Fibroblast of peridontal ligament (primary cell): Measurements from ENCODE around the gene FBXW4.

Source experiments
- DNase-seq: peaks from one replicate; pipeline ENCODE4 v3.0.0-alpha.2; 2010; ENCODE audit errors: extremely low read depth

FBXW4 gene

DNA sequence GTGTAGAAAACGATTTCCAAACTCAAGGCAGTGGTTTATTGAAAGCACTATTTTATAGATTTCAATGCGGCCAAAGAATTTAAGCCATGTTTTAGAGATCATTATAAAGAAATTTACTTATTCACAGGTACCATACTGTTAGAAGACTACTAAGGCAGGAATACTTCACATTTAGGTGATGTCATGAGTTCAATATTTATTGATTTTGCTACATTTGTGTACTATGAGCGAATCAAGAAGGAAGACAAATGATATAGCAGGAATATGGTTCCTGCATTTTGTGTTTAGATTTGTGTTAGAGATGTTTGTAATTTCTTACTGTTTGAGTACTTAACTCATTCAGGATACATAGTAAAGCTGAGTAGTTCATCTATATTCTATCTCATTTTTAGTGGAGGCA lies 1.7 kb upstream of the FBXW4 start:
- no peak for DNase-seq

DNA sequence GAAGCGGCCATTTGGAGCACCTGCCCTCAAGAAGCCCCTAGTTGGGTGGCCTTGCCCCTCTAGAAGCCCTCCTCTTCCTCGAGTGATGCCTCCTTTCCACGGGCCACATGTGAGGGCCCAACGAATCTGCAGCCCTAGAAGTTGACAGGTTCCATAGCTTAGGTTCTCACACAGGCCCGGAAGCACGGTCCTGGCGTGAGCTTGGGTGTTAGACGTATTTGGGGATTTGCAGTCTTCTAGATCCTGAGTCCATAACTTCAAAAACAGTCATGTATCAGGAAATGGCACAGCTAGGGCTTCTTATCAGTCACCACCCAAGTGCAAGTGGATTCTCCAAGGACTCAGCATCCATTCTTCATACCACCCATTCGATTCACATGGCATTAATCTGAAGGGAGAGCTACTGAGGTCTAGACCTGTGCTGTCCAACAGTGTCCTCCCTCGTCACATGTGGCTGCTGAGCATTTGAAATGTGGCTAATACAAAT lies 477 bp upstream of the FBXW4 start:
- peak; percentile 34 for DNase-seq

DNA sequence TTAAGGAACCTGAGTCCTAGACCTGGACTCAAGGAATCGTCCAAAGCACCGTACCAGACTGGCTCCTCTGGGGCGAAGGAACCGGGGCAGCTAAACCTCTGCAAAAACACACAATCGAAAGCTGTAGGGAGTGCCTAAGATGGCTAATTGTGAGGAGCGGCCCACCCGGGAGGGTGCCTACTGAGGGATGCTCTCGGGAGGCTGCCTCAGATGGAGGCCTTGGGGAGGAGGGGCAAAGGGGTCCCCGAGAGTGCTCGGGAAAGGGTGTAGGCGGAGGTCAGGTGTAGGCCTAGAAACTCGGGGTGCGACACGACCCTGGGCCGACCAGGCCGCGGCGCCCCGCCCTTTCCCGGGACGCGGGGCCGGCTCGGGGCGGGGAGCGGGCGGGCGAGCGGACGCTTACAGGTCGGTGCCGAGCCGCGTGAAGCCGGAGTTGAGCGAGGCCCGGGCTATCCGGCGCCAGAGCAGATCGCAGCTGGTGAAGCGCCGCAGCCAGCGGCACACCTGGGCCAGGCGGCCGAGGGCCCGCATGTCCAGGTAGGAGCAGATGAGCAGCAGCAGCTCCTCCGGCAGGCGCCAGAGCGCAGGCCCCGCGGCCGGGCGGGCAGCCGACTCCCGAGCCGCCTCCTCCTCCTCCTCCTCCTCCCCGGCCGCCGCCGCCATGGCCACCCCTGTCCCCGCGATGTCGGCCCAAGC lies 844 bp downstream of the FBXW4 start:
- DNase-seq, result peak; percentile 61

DNA sequence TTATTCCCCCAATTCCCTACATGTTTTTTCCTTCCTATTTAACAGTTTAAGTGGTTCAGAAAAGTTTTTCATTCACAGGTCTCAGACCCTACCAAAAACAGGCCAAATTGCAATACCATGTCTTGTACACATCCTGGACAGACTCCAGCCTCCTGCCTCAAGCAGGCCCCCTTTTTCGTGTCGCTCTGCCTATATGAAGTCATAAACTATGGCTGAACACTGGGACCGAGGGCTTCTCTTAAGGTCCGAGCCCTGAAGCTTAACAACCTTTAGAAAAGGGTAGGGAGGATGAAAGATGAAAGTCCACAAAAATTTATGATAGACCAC lies 1.4 kb downstream of the FBXW4 start:
- DNase-seq, result peak; percentile 68

DNA sequence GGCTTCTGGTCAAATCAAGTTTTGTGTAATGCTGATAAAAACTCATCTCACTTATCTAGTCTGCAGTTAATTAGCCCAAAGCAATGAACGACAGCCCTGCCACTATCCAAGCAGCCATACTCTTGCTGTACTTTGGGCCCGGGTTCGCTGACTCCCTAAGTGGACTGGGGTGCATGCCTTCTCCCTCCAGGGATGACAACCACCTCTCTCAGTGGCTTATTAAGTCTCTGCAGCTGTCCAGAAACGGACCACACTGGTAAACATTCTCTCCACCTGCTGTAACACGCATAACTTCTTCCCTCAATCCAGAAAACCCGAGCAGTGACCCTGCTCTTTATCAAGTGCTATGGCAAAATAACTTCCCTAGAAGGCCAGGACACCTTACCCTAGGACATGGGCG lies 3.9 kb downstream of the FBXW4 start:
- DNase-seq, result no peak

DNA sequence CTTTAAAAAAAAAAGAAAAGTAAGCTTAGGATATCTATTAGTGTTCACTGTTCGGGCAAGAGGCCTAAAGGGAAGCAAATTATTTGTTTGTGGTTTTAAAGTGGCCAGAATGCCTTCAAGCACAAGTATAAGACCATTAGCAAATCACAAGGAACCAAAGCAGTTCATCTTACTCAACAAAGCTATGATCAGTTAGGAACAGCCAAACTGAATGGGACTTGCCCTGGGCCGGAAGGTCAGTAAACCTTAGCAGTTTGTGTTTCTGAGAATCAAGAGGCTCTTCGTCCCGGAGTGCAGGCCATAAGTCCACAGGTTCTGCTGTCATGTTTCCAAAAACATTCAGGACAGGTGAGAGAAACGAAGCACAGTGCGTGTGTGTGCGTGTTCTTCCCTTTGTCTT lies 4.5 kb downstream of the FBXW4 start:
- DNase-seq, result no peak

DNA sequence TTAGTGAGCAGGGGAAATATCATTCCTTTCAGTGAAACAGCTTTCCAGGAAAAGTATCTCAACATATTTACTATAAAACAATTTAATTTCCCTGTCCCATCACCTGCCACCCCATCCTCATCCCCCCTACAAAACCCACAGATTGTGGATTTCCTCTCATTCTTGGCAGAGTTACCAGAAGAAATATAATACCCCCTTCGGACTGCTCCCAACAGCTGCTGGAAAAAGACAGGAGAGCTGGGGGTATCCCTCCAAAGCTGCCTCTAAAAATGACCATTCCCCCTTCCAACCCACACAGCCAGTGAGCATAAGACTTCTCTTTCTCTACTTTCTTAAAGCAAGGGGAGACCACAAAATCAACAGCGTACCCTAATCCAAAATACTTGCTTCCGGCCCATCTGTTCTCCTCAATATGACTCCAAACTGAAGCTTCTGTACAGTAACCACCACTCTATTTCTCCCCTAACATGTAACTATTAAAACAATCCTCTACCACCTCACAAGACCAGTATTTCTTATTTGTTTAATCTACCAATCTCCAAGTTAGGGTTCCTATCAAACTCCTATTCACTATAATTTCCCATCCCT lies 7.8 kb downstream of the FBXW4 start:
- no peak for DNase-seq

DNA sequence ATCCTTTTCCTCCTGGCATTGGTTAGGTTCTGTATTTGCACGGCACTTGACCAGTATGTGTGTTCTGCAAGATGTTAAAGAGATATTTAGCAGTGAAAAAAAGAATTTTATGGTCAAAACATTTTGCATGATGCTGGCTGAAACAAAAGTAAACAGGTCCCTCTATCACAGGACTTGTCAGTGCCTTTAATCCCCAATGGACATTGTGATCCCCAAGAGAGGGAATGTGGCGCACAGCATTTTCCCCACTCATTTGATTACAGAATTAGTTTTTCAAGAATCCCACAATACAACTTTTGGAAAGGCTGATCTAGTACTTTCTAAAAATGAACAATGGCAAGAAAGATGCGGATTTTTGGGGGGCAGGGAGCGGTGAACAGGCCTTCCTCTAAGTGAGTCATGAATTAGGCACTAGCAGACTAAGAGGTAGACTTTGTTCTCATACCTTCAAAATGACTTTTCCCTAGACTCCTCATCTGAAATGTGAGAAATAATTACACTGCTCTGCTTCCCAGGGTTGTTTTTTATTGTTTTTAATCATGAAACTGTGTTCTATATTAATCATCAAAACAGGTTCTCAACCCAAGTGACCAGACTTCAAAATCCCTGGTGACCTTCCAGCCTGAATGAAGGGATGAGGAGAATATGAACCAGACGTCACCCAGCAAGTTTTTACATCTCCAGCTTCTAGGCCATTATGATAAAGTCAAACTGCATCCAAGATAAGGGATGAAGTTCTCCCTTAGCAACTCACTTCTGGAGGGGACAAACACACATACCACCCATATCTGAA lies 8.6 kb downstream of the FBXW4 start:
- no peak for DNase-seq

DNA sequence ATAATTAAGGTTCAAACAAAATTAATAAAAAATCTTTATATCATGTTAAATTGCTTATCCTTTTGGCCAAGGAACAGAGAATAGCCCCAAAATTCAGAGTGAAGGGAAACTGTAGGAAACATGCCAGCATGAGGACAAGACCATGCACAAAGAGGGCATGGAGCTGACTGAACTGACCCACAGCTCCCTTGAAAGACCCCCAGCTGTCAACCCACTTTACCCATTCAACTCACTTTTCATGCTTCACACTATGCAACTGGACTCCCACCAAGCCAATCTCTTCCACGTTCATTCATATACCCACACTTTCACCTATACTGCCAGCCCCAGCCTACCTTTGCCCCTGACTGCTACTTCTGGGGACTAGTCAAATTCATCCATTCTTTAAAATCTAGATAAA lies 10.2 kb downstream of the FBXW4 start:
- DNase-seq, result no peak

DNA sequence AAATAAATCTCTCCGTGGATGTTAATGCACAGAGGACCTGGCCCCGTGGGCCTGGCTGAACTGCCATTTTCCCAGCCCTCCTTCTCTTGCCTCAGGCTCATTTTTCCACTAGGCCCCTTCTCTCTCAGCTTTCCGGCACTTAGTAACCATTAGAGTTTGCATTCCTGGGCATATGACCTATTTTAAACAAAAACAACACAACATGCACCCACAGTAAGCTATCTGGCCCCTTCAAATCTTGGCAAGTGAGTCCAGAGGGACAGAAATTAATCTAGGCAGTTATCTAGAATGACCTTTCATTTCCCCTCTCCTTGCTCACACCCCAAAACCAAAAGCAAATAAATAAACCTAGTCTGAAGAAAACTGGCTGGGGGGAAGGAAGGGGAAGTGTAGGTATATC lies 11.7 kb downstream of the FBXW4 start:
- no peak for DNase-seq

DNA sequence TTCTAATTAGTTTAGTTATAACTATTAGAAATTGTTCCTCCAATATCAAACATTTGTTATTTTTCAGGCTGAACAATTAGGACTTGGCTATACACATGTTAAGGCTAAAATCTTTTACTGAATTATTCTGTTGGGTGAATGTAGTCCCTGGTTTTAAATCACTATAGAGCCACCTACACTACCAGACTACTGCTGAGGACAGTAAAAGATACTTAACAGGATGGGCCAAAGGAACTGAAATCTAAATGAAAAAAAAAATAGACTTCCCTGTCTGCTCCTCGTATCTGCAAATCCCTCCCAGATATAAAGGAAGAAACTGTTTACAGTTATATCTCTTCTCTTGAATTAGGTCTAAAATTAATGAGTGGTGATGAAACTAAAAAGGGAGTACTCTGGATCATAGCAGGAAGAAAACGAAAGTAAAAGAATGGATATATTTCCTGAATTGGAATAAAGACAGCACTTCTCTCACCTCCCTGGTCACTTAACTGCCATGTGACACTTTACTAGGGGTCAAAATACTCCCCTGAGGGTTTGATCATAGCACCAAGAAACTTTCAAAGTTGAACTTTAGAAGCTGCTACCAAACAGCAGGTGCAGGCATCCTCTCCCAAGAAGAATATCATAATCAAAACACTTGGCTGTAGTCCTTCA lies 12.7 kb downstream of the FBXW4 start:
- DNase-seq, result peak; percentile 26

DNA sequence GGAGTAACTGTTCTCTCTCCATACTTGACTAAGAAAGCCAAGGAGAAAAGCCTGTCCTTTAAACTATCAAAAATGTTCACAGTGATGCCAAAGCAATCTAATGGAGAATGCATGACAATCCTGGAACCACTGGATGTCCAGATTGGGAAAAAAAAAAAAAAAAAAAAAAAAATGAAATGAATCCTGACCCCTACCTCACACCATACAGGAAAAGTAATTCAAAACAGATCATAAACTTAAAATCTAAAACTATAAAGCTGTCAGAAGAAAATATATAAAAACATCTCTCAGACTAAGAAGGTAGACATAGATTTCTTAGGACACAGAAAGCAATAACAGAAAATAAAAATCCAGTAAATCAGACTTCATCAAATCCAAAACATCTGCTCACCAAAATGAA lies 18.4 kb downstream of the FBXW4 start:
- DNase-seq, result no peak

DNA sequence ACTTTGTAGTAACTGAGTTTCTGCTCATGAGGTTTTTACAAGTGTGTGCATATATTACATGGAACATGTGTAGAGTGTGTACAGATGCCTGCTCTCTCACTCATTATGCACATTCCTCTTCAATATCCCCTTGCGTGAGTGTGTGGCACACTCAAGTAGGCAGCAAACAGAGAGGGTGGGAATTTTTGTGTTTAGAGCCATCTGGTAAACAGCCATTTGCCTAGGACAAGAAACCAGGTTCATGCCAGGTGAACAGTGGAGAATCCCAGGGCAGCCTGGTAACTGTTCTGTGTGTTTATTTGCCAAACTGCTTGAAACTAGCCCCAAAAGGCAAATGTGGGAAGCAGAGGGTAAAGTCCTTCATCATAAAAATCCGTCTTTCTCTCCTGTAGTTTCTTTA lies 19.9 kb downstream of the FBXW4 start:
- no peak for DNase-seq

DNA sequence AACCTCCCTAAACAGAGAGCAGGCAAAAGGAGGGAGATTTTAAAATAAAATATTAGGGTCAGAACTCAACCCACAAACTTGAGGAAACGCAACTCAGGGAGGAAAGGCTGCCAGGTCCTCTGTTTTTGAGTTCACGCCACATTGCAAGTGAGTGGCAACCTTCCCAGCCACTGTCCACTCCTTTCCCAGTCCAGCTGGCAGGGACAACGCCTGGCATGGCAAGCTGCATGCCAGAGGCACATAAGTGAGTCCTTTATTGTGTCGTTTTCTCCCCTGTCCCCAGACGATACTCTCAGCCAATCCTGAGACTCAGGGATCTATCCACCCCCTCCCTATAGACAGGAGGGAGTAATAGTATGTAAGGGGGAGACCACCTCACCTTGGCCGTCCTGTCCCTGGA lies 22.4 kb downstream of the FBXW4 start:
- no peak for DNase-seq

DNA sequence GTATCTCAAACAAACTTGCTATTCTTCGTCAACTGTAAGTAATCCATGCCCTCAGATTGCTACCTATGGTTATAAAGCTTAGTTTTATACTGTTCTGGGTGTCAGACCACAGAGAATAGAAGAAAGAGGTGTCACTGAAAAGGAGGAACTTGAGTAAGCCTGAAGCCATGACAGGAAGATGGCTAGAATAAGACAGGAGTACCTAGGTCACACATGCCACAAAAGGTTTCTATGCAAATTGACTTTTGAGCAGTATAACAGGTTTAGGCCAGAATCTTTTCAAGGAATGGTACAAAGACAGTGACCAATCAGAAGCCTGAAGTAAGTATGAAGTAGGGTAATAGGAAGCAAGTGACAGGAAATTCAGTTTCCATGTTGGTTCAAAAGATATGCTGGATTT lies 23.5 kb downstream of the FBXW4 start:
- DNase-seq, result no peak

DNA sequence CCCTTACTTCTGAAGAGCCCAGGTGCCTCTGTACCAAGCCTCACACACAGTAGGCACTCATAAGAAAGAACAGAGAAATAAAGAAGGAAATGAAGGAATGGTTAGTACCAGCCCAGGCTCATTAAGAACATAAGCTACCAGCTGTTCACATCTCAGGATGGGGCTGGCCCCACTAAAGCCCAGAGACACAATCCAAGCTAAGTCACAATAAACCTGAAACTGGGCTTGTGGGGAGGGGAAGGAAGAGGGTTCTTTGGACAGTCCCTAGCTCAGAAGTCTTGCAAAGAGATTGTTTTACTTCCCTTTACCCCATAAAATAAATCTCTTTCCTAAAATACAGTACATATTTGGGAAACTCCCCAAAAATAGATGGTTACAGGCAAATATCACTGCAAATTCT lies 24.3 kb downstream of the FBXW4 start:
- no peak for DNase-seq

DNA sequence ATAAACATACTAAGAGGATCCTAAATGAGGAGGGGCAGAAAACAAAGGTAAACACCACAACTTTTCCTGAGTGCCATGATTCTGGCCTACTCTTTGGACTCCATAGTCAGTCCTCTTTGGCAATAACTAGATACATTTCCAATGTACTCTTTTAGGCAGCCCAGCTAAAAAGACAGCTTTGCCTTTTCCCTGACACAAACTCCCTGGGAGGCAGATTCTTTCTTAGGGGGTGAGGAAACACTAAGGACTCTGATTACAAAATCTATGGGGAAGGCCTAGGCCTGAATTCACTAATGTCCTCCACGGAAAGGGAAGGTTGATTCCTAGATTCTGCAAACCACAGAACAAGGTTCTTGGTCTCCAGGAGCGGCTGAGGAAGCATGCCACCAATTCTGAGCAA lies 25.8 kb downstream of the FBXW4 start:
- no peak for DNase-seq

DNA sequence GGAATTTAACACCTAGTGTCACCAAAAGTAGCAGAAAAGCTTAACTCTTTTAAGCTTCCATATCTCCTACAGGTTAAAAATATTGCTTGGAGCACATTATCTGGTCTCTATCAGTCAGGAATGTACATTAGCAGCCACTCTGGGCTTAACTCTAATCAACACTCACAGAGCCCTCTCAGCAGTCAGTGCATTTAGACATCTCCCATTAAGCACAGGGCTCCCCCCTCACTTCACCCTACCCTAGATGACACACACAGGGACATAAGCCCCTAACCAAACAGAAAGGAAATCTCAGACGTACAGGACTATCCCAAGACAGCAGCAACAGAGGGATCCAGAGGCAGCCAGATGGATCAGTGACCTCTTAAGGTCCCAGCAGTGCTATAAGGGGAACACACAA lies 26.4 kb downstream of the FBXW4 start:
- no peak for DNase-seq

DNA sequence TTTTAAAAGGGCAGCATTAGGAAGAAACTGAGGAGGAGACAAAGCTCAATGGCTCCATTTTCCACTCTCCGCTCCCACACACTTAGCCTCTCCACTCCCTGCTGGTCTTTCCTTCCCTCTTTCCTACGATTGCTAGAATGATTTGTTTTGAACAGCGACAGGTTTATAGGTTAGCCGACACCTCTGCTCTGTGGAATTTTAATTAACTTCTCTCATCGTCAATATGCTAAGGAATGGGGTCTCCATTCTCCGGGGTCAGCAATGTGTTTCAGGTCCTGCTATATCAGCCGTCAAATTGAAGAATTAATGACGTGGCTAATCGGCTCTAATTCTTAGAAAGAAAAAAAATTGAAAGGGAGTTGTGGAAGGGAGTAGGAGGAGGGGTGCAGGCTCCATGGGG lies 28.9 kb downstream of the FBXW4 start:
- DNase-seq, result no peak

DNA sequence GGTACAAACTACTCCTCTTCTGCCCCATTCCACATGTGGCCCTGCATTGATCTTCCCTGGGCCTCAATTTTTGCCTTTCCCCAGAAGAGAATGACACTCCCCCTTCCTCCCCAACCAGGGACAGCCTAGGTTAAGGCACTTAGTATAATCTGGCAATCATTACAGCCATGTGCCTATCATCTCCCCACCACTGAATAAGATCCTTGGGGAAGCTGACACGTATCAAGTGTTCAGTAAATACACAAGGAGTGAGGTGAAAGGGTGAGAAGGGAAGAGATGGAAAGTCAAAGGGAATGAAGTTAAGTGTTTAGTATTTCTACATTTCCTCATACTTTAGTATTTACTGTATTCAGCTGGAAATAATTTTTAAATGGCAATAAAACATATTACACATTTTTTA lies 31.9 kb downstream of the FBXW4 start:
- DNase-seq, result no peak

DNA sequence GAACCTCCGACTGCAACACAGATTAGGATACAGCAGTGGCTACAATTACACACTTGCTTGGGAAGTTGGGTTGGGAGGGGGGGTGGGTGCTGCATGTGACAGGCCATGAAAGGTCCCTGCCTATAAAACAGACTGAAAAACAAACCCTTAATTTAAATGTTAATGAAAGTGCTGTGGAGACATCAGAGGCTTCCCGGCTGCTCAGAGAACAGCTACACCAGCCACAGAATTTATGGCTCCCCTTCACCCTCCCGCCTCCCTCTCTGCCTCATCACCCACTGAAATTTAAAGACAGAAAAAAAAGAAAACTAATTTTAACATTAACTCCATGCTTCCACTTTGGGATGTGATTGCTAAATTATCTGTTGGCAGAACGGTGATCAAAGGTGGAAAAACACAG lies 34.7 kb downstream of the FBXW4 start:
- DNase-seq, result no peak

DNA sequence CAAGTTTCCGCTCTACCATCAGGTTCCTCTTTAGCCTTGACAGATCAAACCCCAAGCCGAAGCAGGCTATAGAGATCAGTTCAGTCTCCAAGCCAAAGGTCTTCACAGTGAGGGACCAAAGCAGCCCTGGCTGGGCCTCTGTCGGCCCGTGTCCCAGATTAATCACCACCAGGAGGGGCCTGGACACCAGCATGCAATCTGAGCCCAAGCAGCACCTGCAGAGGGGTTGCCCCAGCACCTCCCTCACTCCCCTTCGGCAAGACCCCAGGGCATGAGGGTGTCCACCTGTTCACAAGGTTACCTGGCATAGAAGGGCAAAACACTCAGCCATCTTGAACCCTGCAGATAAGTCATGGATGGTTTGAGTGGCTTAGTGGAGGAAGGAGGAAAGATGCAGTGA lies 36.0 kb downstream of the FBXW4 start:
- no peak for DNase-seq

DNA sequence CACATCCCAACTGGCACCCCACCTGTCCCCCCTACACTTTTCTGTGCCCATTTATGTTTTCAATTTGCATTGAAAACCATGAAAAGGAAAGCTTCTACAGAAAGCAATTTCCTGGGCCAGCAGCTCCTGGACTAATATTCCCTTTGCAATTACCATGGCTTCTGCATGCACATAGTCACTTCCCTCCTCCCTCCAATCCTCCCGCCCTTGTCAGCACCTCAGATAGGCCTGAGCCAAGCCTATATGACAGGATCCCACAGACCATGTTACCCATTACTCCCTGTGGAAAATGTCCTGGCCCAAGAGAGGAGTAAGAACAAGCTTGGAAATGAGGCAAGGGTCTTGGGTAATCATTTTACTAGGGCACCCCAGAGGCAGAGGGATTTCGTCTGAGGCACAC lies 38.1 kb downstream of the FBXW4 start:
- no peak for DNase-seq
